ENCODE measurements around the gene OR5W2. TPM values are rescaled to one million over a fixed set of nuclear protein-coding genes. Genes with fewer than 3 reads are reported as not detected.

The OR5W2 gene
- total RNA-seq, 1 donor from 2014 or later: not detected

Other genes with a start within 250 kb of the OR5W2 start
- not detected for gene OR5D13, start 141.1 kb downstream of the OR5W2 start, total RNA-seq
- gene OR5D14, start 119.0 kb downstream of the OR5W2 start, total RNA-seq: not detected
- not detected for gene OR5L1, start 103.2 kb downstream of the OR5W2 start, total RNA-seq
- gene OR5D18, start 95.0 kb downstream of the OR5W2 start, total RNA-seq: not detected
- not detected for gene OR5L2, start 87.4 kb downstream of the OR5W2 start, total RNA-seq
- not detected for gene OR5D16, start 75.8 kb downstream of the OR5W2 start, total RNA-seq
- gene TRIM51, start 31.3 kb downstream of the OR5W2 start, total RNA-seq: not detected
- gene OR5I1, start 21.8 kb upstream of the OR5W2 start, total RNA-seq: not detected
- not detected for gene OR10AG1, start 55.4 kb upstream of the OR5W2 start, total RNA-seq
- not detected for gene OR5F1, start 80.0 kb upstream of the OR5W2 start, total RNA-seq
- not detected for gene OR5AS1, start 113.1 kb upstream of the OR5W2 start, total RNA-seq
- not detected for gene OR8I2, start 178.7 kb upstream of the OR5W2 start, total RNA-seq
- not detected for gene OR8H2, start 189.1 kb upstream of the OR5W2 start, total RNA-seq
- gene OR8H3, start 207.8 kb upstream of the OR5W2 start, total RNA-seq: not detected
- gene OR8J3, start 225.6 kb upstream of the OR5W2 start, total RNA-seq: not detected
- not detected for gene OR8K5, start 245.7 kb upstream of the OR5W2 start, total RNA-seq

All from lower lobe of right lung (tissue), 1 donor.